Stimulated activated CD4-positive, alpha-beta T cell treated with anti-CD3 and anti-CD28 coated beads, Interleukin-4, amount 100 ng/mL, for 48 hours (primary cell): ENCODE data around the gene TMEM175.

Experiments
- DNase-seq, 2 donors: peaks; one replicate each; pipeline ENCODE4 v3.0.0-alpha.2; 2020; ENCODE audit warnings: low read depth in 2 of 2

The TMEM175 gene

GRCh38 chr4:1002631-1003251 is 70.5 kb downstream of the TMEM175 start:
- DNase-seq: no peak

- no peak for DNase-seq
Observed at GRCh38 chr4:1003271-1004070, 71.2 kb downstream of the TMEM175 start.

- no peak for DNase-seq
Observed at GRCh38 chr4:1004071-1004418, 71.8 kb downstream of the TMEM175 start.

- no peak for DNase-seq
Observed at GRCh38 chr4:1004557-1005485, 72.6 kb downstream of the TMEM175 start.

GRCh38 chr4:1006856-1007255 is 74.6 kb downstream of the TMEM175 start:
- DNase-seq: no peak
